Activated naive CD4-positive, alpha-beta T cell (primary cell): ENCODE results near the gene UBR1.
"Not testable (repeated sequence)": the region's sequence is repeated elsewhere in the genome, so short reads cannot be mapped to it uniquely, and the experiment has no call there.

Experiments
- DNase-seq, 4 experiments: peaks; one replicate each; lab custom pipeline; 2025; lab: John Stamatoyannopoulos, UW

UBR1 gene

GRCh38 chr15:43105778-43106485 is at the start of gene UBR1:
Gene UBR1 (minus strand): TSS chr15:43106038. CDS start chr15:43106022, 16 bp downstream.
- peak; percentile 55 to 76 (median 66) for DNase-seq

- no peak for DNase-seq
Measured at GRCh38 chr15:43153269-43153668, 47.4 kb upstream of the UBR1 start.

GRCh38 chr15:43151688-43152087 is 45.9 kb upstream of the UBR1 start:
- no peak for DNase-seq

- DNase-seq: no peak
Measured at GRCh38 chr15:43150191-43150929, 44.5 kb upstream of the UBR1 start.

- DNase-seq: no peak
Measured at GRCh38 chr15:43146184-43146583, 40.3 kb upstream of the UBR1 start.

- no peak for DNase-seq
Measured at GRCh38 chr15:43144512-43144911, 38.7 kb upstream of the UBR1 start.

- DNase-seq: no peak
Measured at GRCh38 chr15:43143203-43143941, 37.5 kb upstream of the UBR1 start.

GRCh38 chr15:43135351-43135750 is 29.5 kb upstream of the UBR1 start:
- DNase-seq: no peak

GRCh38 chr15:43134157-43134635 is 28.4 kb upstream of the UBR1 start:
- DNase-seq: no peak

GRCh38 chr15:43133430-43134156 is 27.8 kb upstream of the UBR1 start, which contains the start of gene TMEM62:
Gene TMEM62 (plus strand): TSS chr15:43133586. CDS start chr15:43133803, 217 bp downstream.
- peak; percentile 6 to 46 (median 26) for DNase-seq

GRCh38 chr15:43132830-43133429 is 27.1 kb upstream of the UBR1 start:
- DNase-seq: no peak

GRCh38 chr15:43128980-43129335 is 23.1 kb upstream of the UBR1 start:
- no peak for DNase-seq

- not testable (repeated sequence) for DNase-seq
Measured at GRCh38 chr15:43128174-43128979, 22.5 kb upstream of the UBR1 start.

GRCh38 chr15:43127752-43128151 is 21.9 kb upstream of the UBR1 start:
- DNase-seq: no peak

- DNase-seq: no peak
Measured at GRCh38 chr15:43126356-43126755, 20.5 kb upstream of the UBR1 start.

GRCh38 chr15:43125100-43125661 is 19.3 kb upstream of the UBR1 start:
- no peak for DNase-seq

- no peak for DNase-seq
Measured at GRCh38 chr15:43121863-43122262, 16.0 kb upstream of the UBR1 start.

GRCh38 chr15:43118829-43119228 is 13.0 kb upstream of the UBR1 start:
- no peak for DNase-seq

- DNase-seq: no peak
Measured at GRCh38 chr15:43118286-43118685, 12.4 kb upstream of the UBR1 start.

GRCh38 chr15:43111354-43111753 is 5.5 kb upstream of the UBR1 start:
- no peak for DNase-seq
